Adrenal gland (tissue), 12 donors: Measurements from ENCODE around the gene MOB3B. TPM values are rescaled to one million over a fixed set of nuclear protein-coding genes. Genes with fewer than 3 reads are reported as not detected.

Experiments
- DNase-seq, 7 donors: peaks; one replicate each; pipeline ENCODE4 v3.0.0-alpha.2; 2019 to 2020
- H3K27ac ChIP-seq, 5 donors: fragments of 200-600 bp; sonication (generic) in 4 of 5; 1 replicate in 3 of 5; 2 replicates in 2 of 5; pipeline versions ENCODE4 v1.5.1 to v1.8.0; 2016 to 2020; ENCODE audit warnings: mild to moderate bottlenecking in 1 of 5
- H3K27me3 ChIP-seq: fragments of 200-600 bp; 2 replicates; pipeline ENCODE4 v1.8.0; 2021
- H3K36me3 ChIP-seq, 2 donors: fragments of 200-600 bp; replicated peaks in 1 of 2; 1 replicate in 1 of 2; 2 replicates in 1 of 2; pipeline versions ENCODE4 v1.5.1 to v1.8.0; 2018 to 2022
- H3K4me1 ChIP-seq, 2 donors: fragments of 200-600 bp; replicated peaks in 1 of 2; 1 replicate in 1 of 2; 2 replicates in 1 of 2; pipeline versions ENCODE4 v1.5.1 to v1.8.0; 2018 to 2021
- H3K4me3 ChIP-seq, 4 donors: fragments of 200-600 bp; sonication (generic) in 3 of 4; one replicate each; pipeline ENCODE4 v1.5.1; 2016 to 2018
- H3K9me3 ChIP-seq, 3 donors: fragments of 200-600 bp; sonication (generic) in 1 of 3; replicated peaks in 1 of 3; 1 replicate in 2 of 3; 2 replicates in 1 of 3; pipeline versions ENCODE4 v1.5.1 to v1.8.0; 2016 to 2021
- CTCF ChIP-seq, 6 experiments: fragments of 450-650 bp in 4 of 6; fragments of 200-600 bp in 2 of 6; sonication (generic) in 1 of 6; IDR thresholded peaks; 1 replicate in 5 of 6; 2 replicates in 1 of 6; pipeline versions ENCODE4 v1.5.1 to v1.8.0; 2016 to 2021; ENCODE audit warnings: antibody characterized with exemption in 6 of 6, mild to moderate bottlenecking in 2 of 6, moderate library complexity in 1 of 6
- POLR2A ChIP-seq, 2 donors: fragments of 450-650 bp; IDR thresholded peaks; one replicate each; pipeline ENCODE4 v1.6.1; 2017; ENCODE audit warnings: antibody characterized with exemption in 2 of 2, mild to moderate bottlenecking in 2 of 2, moderate library complexity in 1 of 2
- WGBS, 4 donors: extraction: QIAGEN DNeasy Blood & Tissue Kit in 2 of 4; methylation state at CpG; one replicate each; pipeline versions ENCODE4 v1.1.5 to v1.1.7; 2013 to 2017; 5-methylcytosine and 5-hydroxymethylcytosine counted together
- intact Hi-C, 2 donors: fragments of 100-400 bp; cut with DNase I; formaldehyde crosslinking; loops; one replicate each; pipeline versions ENCODE4 v1.14.1 to v1.15.0; 2022 to 2023
- polyA plus RNA-seq, 3 donors: library from polyadenylated mRNA; stranded (reverse); fragments of 200-250 nt in 2 of 3; fragments of 350-450 nt in 1 of 3; fragmentation: Illumina TruSeq in 1 of 3; extraction: RNeasy Lipid Tissue Mini Kit (QIAGEN cat#74804) in 1 of 3; gene quantifications; one replicate each; pipeline ENCODE4 v1.2.3, GENCODE V29; 2013 to 2014
- total RNA-seq, 9 donors: library from RNA; depleted of rRNA in 4 of 9; stranded (reverse); fragments of >200 nt in 4 of 9; fragments of 120-200 nt in 1 of 9; fragmentation: NEBNext Ultra II Directional in 1 of 9; extraction: Animal tissue kit (Norgen Biotek cat#: 25700) in 1 of 9; gene quantifications; one replicate each; pipeline versions ENCODE4 v1.1.0 to v1.2.4, GENCODE V29; 2013 to 2023
- donor health status: healthy with polysubstance abuse.
- donor health status: Bipolar disorder and iron deficiency.
- donor health status: DM: yes; HTN: yes; CAD: no.
- donor health status: DM: no; HTN: no; CAD: no.
- donor health status: DM: no; HTN: no; CAD: no.
- donor health status: DM: yes; HTN: yes; CAD: no.

Gene MOB3B
- total and polyA plus RNA-seq, 12 donors: 1.3 to 9.0 (median 3.4) TPM

GRCh38 chr9:27510780-27511179 is 18.8 kb downstream of the MOB3B start:
- Histone ChIP-seq H3K27ac (no peak overlapping the region), H3K36me3 (no peaks in the 10 kb centered on the region), H3K4me1 (no peaks in the 10 kb centered on the region), H3K9me3 (no peaks in the 10 kb centered on the region), H3K27me3 (no peaks in the 10 kb centered on the region), H3K4me3 (no peak overlapping the region)
- intact Hi-C loops: no loop called here
- TF ChIP-seq CTCF (IDR thresholded peaks at IDR 0.05): no peak
- TF ChIP-seq POLR2A (IDR thresholded peaks at IDR 0.05): no peak
- WGBS, 4 donors: 89 to 99% (median 93%) methylated on average over 2 of the region's 2 CpGs
- no peak for DNase-seq

- intact Hi-C loops: no loop called here
- WGBS, 4 donors: 47 to 66% (median 62%) methylated on average over 2 of the region's 2 CpGs
- Histone ChIP-seq H3K27ac (no peak overlapping the region), H3K9me3 (no peaks in the 10 kb centered on the region), H3K4me1 (no peaks in the 10 kb centered on the region), H3K36me3 (no peaks in the 10 kb centered on the region), H3K27me3 (no peaks in the 10 kb centered on the region), H3K4me3 (no peak overlapping the region)
- DNase-seq: no peak
- no peak for TF ChIP-seq POLR2A (IDR thresholded peaks at IDR 0.05)
- no peak for TF ChIP-seq CTCF (IDR thresholded peaks at IDR 0.05)
Observed at GRCh38 chr9:27506981-27507380, 22.6 kb downstream of the MOB3B start.

GRCh38 chr9:27505744-27506161 is 23.9 kb downstream of the MOB3B start:
- intact Hi-C loops: no loop called here
- TF ChIP-seq POLR2A (IDR thresholded peaks at IDR 0.05) (no peak), CTCF (IDR thresholded peaks at IDR 0.05) (no peak)
- no peaks in the 10 kb centered on the region for H3K27me3 ChIP-seq
- no peak overlapping the region for H3K4me3 ChIP-seq
- H3K36me3 ChIP-seq: no peaks in the 10 kb centered on the region
- H3K9me3 ChIP-seq: no peaks in the 10 kb centered on the region
- 77 to 83% (median 80%) methylated on average over 5 of the region's 5 CpGs for WGBS, 4 donors
- no peak overlapping the region for H3K27ac ChIP-seq
- H3K4me1 ChIP-seq: no peaks in the 10 kb centered on the region
- no peak for DNase-seq

- Histone ChIP-seq H3K27me3 (no peaks in the 10 kb centered on the region), H3K9me3 (no peaks in the 10 kb centered on the region), H3K4me1 (peaks cover 0 to 6% of the 10 kb centered on the region in 2 donors), H3K36me3 (no peaks in the 10 kb centered on the region), H3K4me3 (no peak overlapping the region), H3K27ac (no peak overlapping the region)
- DNase-seq: no peak
- TF ChIP-seq CTCF (IDR thresholded peaks at IDR 0.05): no peak
- TF ChIP-seq POLR2A (IDR thresholded peaks at IDR 0.05): no peak
- intact Hi-C loops: no loop called here
Observed at GRCh38 chr9:27504259-27504658, 25.4 kb downstream of the MOB3B start.
